Natural killer cell (primary cell): ENCODE measurements around the gene MCOLN1. TPM values are rescaled to one million over a fixed set of nuclear protein-coding genes. Genes with fewer than 3 reads are reported as not detected.

Source experiments
- ATAC-seq, 3 donors: fragments of 150-1000 bp in 2 of 3; fragments of 200-7000 bp in 1 of 3; cut with Tn5 transposase; 1 replicate in 1 of 3; 2 replicates in 2 of 3; pipeline ENCODE4 v1.10.0; 2021; ENCODE audit warnings: mild to moderate bottlenecking in 2 of 3, moderate library complexity in 2 of 3
- DNase-seq, 2 donors: peaks; one replicate each; pipeline versions ENCODE4 v3.0.0 to v3.0.0-alpha.2; 2013 to 2021; ENCODE audit warnings: mixed read lengths in 1 of 2
- H3K27ac ChIP-seq: one replicate; pipeline ENCODE4 v1.5.1; 2013; ENCODE audit warnings: mild to moderate bottlenecking, low read length
- H3K27me3 ChIP-seq: one replicate; pipeline ENCODE4 v1.6.1; 2013; ENCODE audit warnings: low read length; ENCODE audit not compliant: control insufficient read depth, insufficient read depth
- H3K36me3 ChIP-seq: one replicate; pipeline ENCODE4 v1.6.1; 2013; ENCODE audit warnings: low read length; ENCODE audit not compliant: control insufficient read depth, insufficient read depth
- H3K4me1 ChIP-seq: one replicate; pipeline ENCODE4 v1.6.1; 2013; ENCODE audit warnings: low read length; ENCODE audit not compliant: control insufficient read depth, insufficient read depth
- H3K4me3 ChIP-seq: one replicate; pipeline ENCODE4 v1.5.1; 2013; ENCODE audit warnings: low read length
- H3K9me3 ChIP-seq: one replicate; pipeline ENCODE4 v1.6.1; 2013; ENCODE audit warnings: low read length; ENCODE audit not compliant: control insufficient read depth, insufficient read depth
- H3K27ac Mint-ChIP-seq, 2 donors: one replicate each; pipeline ENCODE4 v1.8.0; 2022; ENCODE audit warnings: mild to moderate bottlenecking in 2 of 2, mixed read lengths in 2 of 2, moderate library complexity in 1 of 2
- H3K27me3 Mint-ChIP-seq, 2 donors: one replicate each; pipeline ENCODE4 v1.8.0; 2022; ENCODE audit warnings: low read depth in 2 of 2, mixed read lengths in 2 of 2
- H3K36me3 Mint-ChIP-seq: one replicate; pipeline ENCODE4 v1.8.0; 2022; ENCODE audit warnings: mixed read lengths
- H3K4me1 Mint-ChIP-seq, 2 donors: one replicate each; pipeline ENCODE4 v1.8.0; 2022; ENCODE audit warnings: mixed read lengths in 2 of 2
- H3K4me3 Mint-ChIP-seq: one replicate; pipeline ENCODE4 v1.8.0; 2022; ENCODE audit warnings: mild to moderate bottlenecking, moderate library complexity, mixed read lengths
- H3K9me3 Mint-ChIP-seq, 2 donors: one replicate each; pipeline ENCODE4 v1.8.0; 2022; ENCODE audit warnings: mixed read lengths in 2 of 2
- WGBS: methylation state at CpG from one replicate; pipeline ENCODE4 v1.1.7; 2013; ENCODE audit warnings: missing lambda C conversion rate; ENCODE audit not compliant: insufficient coverage; 5-methylcytosine and 5-hydroxymethylcytosine counted together
- intact Hi-C: fragments of 100-400 bp; cut with micrococcal nuclease; formaldehyde crosslinking; loops from one replicate; pipeline ENCODE4 v1.14.2; 2022
- total RNA-seq, 4 donors: library from RNA; stranded (reverse); fragments of 120-200 nt in 1 of 4; gene quantifications; one replicate each; pipeline versions ENCODE4 v1.2.3 to v1.2.4, GENCODE V29; 2013 to 2022
- TF ChIP-seq, protein P1 (sequence below): fragments of 200-600 bp; IDR thresholded peaks from one replicate; pipeline ENCODE4 v1.8.0; 2022; ENCODE audit warnings: antibody characterized with exemption

The MCOLN1 gene
- total RNA-seq, 3 donors from 2014 or later (not counting 1 experiment from before 2014, with no cell fraction given): 22.9 to 37.6 (median 27.8) TPM

DNA sequence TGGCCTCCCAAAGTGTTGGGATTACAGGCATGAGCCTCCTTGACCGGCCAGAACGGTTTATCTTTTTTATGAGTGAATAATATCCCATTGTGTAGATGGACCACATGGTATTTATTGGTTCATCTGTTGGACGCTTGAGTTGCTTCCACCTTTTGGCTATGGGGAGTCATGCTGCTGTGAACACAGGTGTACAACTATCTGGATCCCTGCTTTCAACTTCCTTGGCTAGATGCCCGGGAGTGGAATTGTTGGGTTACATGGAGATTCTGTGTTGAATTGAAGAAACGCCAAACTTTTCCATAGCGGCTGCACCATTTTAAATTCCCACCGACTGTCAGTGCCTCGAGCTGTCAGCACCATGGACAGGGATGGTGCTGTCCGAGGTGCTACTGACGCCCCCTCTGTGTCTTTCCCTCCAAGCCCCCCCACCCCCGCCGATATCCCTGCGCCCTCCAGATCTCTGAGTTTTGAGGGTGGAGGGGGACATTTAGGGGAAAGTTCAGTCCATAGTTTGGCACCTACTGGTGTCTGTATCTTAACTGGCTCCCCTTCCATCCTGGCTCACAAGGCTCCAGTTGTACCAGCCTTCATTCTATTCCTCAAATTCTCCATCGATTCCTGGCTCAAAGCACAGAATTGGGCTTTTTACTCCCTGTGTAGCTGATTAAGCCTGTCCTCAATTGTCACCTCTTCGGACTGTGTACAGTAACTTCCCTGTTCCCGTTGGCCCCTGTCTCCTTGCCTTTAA, 40.4 kb downstream of the MCOLN1 start:
- H3K27me3 ChIP-seq: no peaks in the 10 kb centered on the region
- intact Hi-C loops: no loop called here
- H3K4me1 Mint-ChIP-seq: peaks cover 0 to 5% of the 10 kb centered on the region in 2 donors
- ATAC-seq (no peak), DNase-seq (peak in 1 of 2 donors; percentile 40)
- H3K9me3 ChIP-seq: no peaks in the 10 kb centered on the region
- WGBS: 72% methylated on average over 11 of the region's 16 CpGs
- no peaks in the 10 kb centered on the region for H3K9me3 Mint-ChIP-seq
- no peak overlapping the region for H3K4me3 ChIP-seq
- no peak overlapping the region for H3K4me3 Mint-ChIP-seq
- H3K27ac Mint-ChIP-seq: no peak overlapping the region
- H3K27me3 Mint-ChIP-seq: no peaks in the 10 kb centered on the region
- TF ChIP-seq, protein P1, sequence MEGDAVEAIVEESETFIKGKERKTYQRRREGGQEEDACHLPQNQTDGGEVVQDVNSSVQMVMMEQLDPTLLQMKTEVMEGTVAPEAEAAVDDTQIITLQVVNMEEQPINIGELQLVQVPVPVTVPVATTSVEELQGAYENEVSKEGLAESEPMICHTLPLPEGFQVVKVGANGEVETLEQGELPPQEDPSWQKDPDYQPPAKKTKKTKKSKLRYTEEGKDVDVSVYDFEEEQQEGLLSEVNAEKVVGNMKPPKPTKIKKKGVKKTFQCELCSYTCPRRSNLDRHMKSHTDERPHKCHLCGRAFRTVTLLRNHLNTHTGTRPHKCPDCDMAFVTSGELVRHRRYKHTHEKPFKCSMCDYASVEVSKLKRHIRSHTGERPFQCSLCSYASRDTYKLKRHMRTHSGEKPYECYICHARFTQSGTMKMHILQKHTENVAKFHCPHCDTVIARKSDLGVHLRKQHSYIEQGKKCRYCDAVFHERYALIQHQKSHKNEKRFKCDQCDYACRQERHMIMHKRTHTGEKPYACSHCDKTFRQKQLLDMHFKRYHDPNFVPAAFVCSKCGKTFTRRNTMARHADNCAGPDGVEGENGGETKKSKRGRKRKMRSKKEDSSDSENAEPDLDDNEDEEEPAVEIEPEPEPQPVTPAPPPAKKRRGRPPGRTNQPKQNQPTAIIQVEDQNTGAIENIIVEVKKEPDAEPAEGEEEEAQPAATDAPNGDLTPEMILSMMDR: no peak
- H3K36me3 Mint-ChIP-seq: no peaks in the 10 kb centered on the region
- no peak overlapping the region for H3K27ac ChIP-seq
- no peaks in the 10 kb centered on the region for H3K4me1 ChIP-seq
- peaks cover 14% of the 10 kb centered on the region for H3K36me3 ChIP-seq

DNA sequence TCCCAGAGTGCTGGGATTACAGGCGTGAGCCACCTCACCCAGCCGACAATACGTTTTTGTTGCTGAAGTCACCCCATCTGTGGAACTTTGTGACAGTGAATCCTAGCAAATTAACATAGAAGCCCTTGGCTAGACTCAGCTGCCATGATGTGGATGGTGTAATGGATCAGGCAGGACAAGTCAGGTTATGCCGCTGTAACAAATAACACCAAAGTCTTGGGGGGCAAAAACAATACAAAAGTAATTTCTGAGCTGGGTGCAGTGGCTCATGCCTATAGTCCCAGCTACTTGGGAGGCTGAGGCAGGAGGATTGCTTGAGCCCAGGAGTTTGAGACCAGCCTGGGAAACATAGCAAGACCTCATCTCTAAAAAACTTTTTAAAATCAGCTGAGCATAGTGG, 42.4 kb downstream of the MCOLN1 start:
- Histone ChIP-seq H3K4me1 (no peaks in the 10 kb centered on the region), H3K9me3 (no peaks in the 10 kb centered on the region), H3K27me3 (no peaks in the 10 kb centered on the region), H3K4me3 (no peak overlapping the region), H3K36me3 (peaks cover 8% of the 10 kb centered on the region), H3K27ac (no peak overlapping the region)
- no peak overlapping the region for H3K27ac Mint-ChIP-seq
- TF ChIP-seq, protein P1: no peak
- H3K9me3 Mint-ChIP-seq: no peaks in the 10 kb centered on the region
- H3K4me1 Mint-ChIP-seq: peaks cover 0 to 5% of the 10 kb centered on the region in 2 donors
- 92% methylated on average over 4 of the region's 4 CpGs for WGBS
- no peaks in the 10 kb centered on the region for H3K36me3 Mint-ChIP-seq
- no peak overlapping the region for H3K4me3 Mint-ChIP-seq
- no peak for DNase-seq
- H3K27me3 Mint-ChIP-seq: no peaks in the 10 kb centered on the region
- no peak for ATAC-seq
- intact Hi-C loops: no loop called here

DNA sequence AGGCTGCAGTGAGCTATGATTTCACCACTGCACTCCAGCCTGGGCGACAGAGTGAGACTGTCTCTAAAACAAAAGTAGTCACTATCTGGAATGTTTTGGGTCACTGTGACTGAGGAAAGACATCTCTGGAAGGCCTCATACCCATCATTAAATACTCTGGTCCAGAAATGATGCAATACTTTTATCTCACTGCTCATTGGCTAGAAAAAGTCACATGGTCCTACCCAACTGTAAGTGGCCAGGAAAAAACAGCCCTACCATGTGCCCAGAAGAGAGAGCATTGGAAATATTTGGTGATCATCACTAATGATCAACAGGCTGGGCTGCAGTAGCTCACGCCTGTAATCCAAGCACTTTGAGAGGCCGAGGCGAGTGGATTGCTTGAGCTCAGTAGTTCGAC, 42.9 kb downstream of the MCOLN1 start:
- Mint-ChIP-seq H3K9me3 (no peaks in the 10 kb centered on the region), H3K4me3 (no peak overlapping the region), H3K27me3 (no peaks in the 10 kb centered on the region), H3K27ac (no peak overlapping the region), H3K4me1 (peaks cover 0 to 3% of the 10 kb centered on the region in 2 donors), H3K36me3 (no peaks in the 10 kb centered on the region)
- DNase-seq (no peak), ATAC-seq (no peak)
- peaks cover 6% of the 10 kb centered on the region for H3K36me3 ChIP-seq
- no peaks in the 10 kb centered on the region for H3K4me1 ChIP-seq
- 94% methylated on average over 5 of the region's 5 CpGs for WGBS
- H3K9me3 ChIP-seq: no peaks in the 10 kb centered on the region
- no peak overlapping the region for H3K4me3 ChIP-seq
- intact Hi-C loops: no loop called here
- no peak overlapping the region for H3K27ac ChIP-seq
- no peaks in the 10 kb centered on the region for H3K27me3 ChIP-seq
- TF ChIP-seq, protein P1: no peak

DNA sequence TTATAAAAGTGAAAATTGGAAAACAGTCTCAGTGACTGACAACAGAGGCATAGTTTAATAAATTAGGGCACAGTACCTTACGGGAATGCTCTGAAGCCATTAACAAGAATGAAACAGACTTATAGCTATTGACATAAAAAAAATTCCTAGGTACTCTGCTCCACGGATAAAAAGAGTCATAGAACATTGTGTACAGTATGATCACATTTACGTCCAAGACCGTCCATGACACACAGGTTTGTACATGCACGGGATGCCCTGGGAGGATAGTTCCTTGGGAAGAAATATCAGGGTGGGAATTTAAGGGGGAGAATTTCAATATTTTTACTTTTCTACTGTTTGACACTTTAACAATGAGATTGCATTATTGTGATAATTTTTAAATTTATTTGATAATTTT, 48.3 kb downstream of the MCOLN1 start:
- Histone ChIP-seq H3K9me3 (no peaks in the 10 kb centered on the region), H3K4me3 (no peak overlapping the region), H3K27ac (no peak overlapping the region), H3K27me3 (no peaks in the 10 kb centered on the region), H3K4me1 (no peaks in the 10 kb centered on the region), H3K36me3 (no peaks in the 10 kb centered on the region)
- ATAC-seq (no peak), DNase-seq (no peak)
- Mint-ChIP-seq H3K27me3 (no peaks in the 10 kb centered on the region), H3K36me3 (no peaks in the 10 kb centered on the region), H3K9me3 (no peaks in the 10 kb centered on the region), H3K4me1 (no peaks in the 10 kb centered on the region), H3K27ac (no peak overlapping the region), H3K4me3 (no peak overlapping the region)
- TF ChIP-seq, protein P1: no peak
- WGBS: 96% methylated on average over 4 of the region's 5 CpGs
- intact Hi-C loops: no loop called here
